Astrocyte (in vitro differentiated cells and primary cell): ENCODE results near the gene EGLN3. TPM values are rescaled to one million over a fixed set of nuclear protein-coding genes. Genes with fewer than 3 reads are reported as not detected.
A peak's percentile ranks its signal among the peaks of the same experiment; 100 is the strongest.

ENCODE experiments used
- DNase-seq: peaks from one replicate; pipeline ENCODE4 v3.0.0-alpha.2; 2010; ENCODE audit warnings: low read depth
- FAIRE-seq: peaks from 2 replicates; lab custom pipeline; 2011; peaks lifted over from hg19 to GRCh38; lab: Jason Lieb, UNC
- H2AFZ ChIP-seq: 2 replicates; pipeline ENCODE4 v1.6.0; 2012; ENCODE audit warnings: low read depth, low read length, inconsistent platforms
- H3K27ac ChIP-seq: 2 replicates; pipeline ENCODE4 v1.5.1; 2011; ENCODE audit warnings: low read depth, low read length, inconsistent platforms
- H3K27me3 ChIP-seq: 2 replicates; pipeline ENCODE4 v1.6.0; 2011; ENCODE audit warnings: low read length, inconsistent platforms; ENCODE audit not compliant: insufficient read depth
- H3K36me3 ChIP-seq: 2 replicates; pipeline ENCODE4 v1.5.1; 2011; ENCODE audit warnings: low read length, inconsistent platforms; ENCODE audit not compliant: insufficient read depth
- H3K4me1 ChIP-seq: 2 replicates; pipeline ENCODE4 v1.5.1; 2011; ENCODE audit warnings: low read length, inconsistent platforms; ENCODE audit not compliant: insufficient read depth
- H3K4me2 ChIP-seq: 2 replicates; pipeline ENCODE4 v1.6.0; 2012; ENCODE audit warnings: low read length, inconsistent platforms
- H3K4me3 ChIP-seq: 2 replicates; pipeline ENCODE4 v1.5.1; 2011; ENCODE audit warnings: low read depth, mild to moderate bottlenecking, low read length, inconsistent platforms; ENCODE audit not compliant: insufficient read depth
- H3K79me2 ChIP-seq: 2 replicates; pipeline ENCODE4 v1.6.0; 2012; ENCODE audit warnings: mild to moderate bottlenecking, low read length, inconsistent platforms; ENCODE audit not compliant: insufficient read depth
- H3K9ac ChIP-seq: 2 replicates; pipeline ENCODE4 v1.6.0; 2012; ENCODE audit warnings: mild to moderate bottlenecking, low read length, inconsistent platforms
- H3K9me3 ChIP-seq: 2 replicates; pipeline ENCODE4 v1.5.1; 2012; ENCODE audit warnings: low read depth, mild to moderate bottlenecking, low read length, inconsistent platforms; ENCODE audit not compliant: insufficient read depth
- H4K20me1 ChIP-seq: 2 replicates; pipeline ENCODE4 v1.6.0; 2012; ENCODE audit warnings: low read length, inconsistent platforms; ENCODE audit not compliant: insufficient read depth
- H3K27ac Mint-ChIP-seq: one replicate; pipeline ENCODE4 v1.8.0; 2021; ENCODE audit warnings: mild to moderate bottlenecking, mixed read lengths; ENCODE audit not compliant: unreplicated experiment
- H3K27me3 Mint-ChIP-seq: one replicate; pipeline ENCODE4 v1.8.0; 2021; ENCODE audit warnings: low read depth, mixed read lengths; ENCODE audit not compliant: unreplicated experiment
- H3K36me3 Mint-ChIP-seq: one replicate; pipeline ENCODE4 v1.8.0; 2021; ENCODE audit warnings: low read depth, mixed read lengths; ENCODE audit not compliant: unreplicated experiment
- H3K4me1 Mint-ChIP-seq: one replicate; pipeline ENCODE4 v1.8.0; 2021; ENCODE audit warnings: low read depth, mixed read lengths; ENCODE audit not compliant: unreplicated experiment
- H3K4me3 Mint-ChIP-seq: one replicate; pipeline ENCODE4 v1.8.0; 2021; ENCODE audit warnings: mild to moderate bottlenecking, moderate library complexity, mixed read lengths; ENCODE audit not compliant: unreplicated experiment
- H3K9me3 Mint-ChIP-seq: one replicate; pipeline ENCODE4 v1.8.0; 2021; ENCODE audit warnings: mild to moderate bottlenecking, mixed read lengths; ENCODE audit not compliant: unreplicated experiment
- CTCF ChIP-seq: IDR thresholded peaks from 2 replicates; pipeline ENCODE4 v1.5.1; 2011; ENCODE audit warnings: low read depth, mild to moderate bottlenecking, inconsistent platforms, low read length, moderate library complexity; ENCODE audit not compliant: insufficient read depth
- EZH2 ChIP-seq: IDR thresholded peaks from 2 replicates; pipeline ENCODE4 v1.6.1; 2012; ENCODE audit warnings: mild to moderate bottlenecking, low read length, inconsistent platforms; ENCODE audit not compliant: insufficient read depth
- total RNA-seq: library from RNA; stranded (reverse); gene quantifications from 2 replicates; pipeline ENCODE4 v1.2.1, GENCODE V29; 2021

Gene EGLN3
- total RNA-seq, 1 donor from 2014 or later: 13.3 TPM

GRCh38 chr14:33948145-33948868 lies 2.6 kb downstream of the EGLN3 start:
- Histone ChIP-seq H4K20me1 (peaks cover 4% of the 10 kb centered on the region), H3K4me1 (peaks cover 13% of the 10 kb centered on the region), H3K9ac (no peak overlapping the region), H3K4me2 (peak overlapping the region; percentile 96), H3K36me3 (no peaks in the 10 kb centered on the region), H3K9me3 (no peaks in the 10 kb centered on the region), H2AFZ (no peak overlapping the region), H3K27me3 (peaks cover 26% of the 10 kb centered on the region), H3K27ac (no peak overlapping the region), H3K79me2 (no peaks in the 10 kb centered on the region), H3K4me3 (no peak overlapping the region)
- DNase-seq (no peak), FAIRE-seq (no peak)
- Mint-ChIP-seq H3K27me3 (peaks cover 13% of the 10 kb centered on the region), H3K36me3 (peaks cover 4% of the 10 kb centered on the region), H3K9me3 (peaks cover 3% of the 10 kb centered on the region), H3K4me1 (peaks cover 10% of the 10 kb centered on the region), H3K4me3 (peak overlapping the region; percentile 88), H3K27ac (no peak overlapping the region)
- TF ChIP-seq EZH2: no peak
- no peak for TF ChIP-seq CTCF

- H3K9ac ChIP-seq: no peak overlapping the region
- H2AFZ ChIP-seq: no peak overlapping the region
- no peak overlapping the region for H3K4me2 ChIP-seq
- H3K36me3 ChIP-seq: no peaks in the 10 kb centered on the region
- DNase-seq: no peak
- peaks cover 13% of the 10 kb centered on the region for H3K4me1 Mint-ChIP-seq
- H3K4me3 Mint-ChIP-seq: peak overlapping the region; percentile 51
- H3K4me1 ChIP-seq: peaks cover 13% of the 10 kb centered on the region
- no peak overlapping the region for H3K27ac Mint-ChIP-seq
- peaks cover 25% of the 10 kb centered on the region for H3K27me3 ChIP-seq
- no peak for FAIRE-seq
- no peaks in the 10 kb centered on the region for H3K79me2 ChIP-seq
- TF ChIP-seq EZH2: no peak
- no peak for TF ChIP-seq CTCF
- H3K27me3 Mint-ChIP-seq: peaks cover 8% of the 10 kb centered on the region
- H3K9me3 ChIP-seq: no peaks in the 10 kb centered on the region
- H3K27ac ChIP-seq: no peak overlapping the region
- H3K9me3 Mint-ChIP-seq: no peaks in the 10 kb centered on the region
- H3K36me3 Mint-ChIP-seq: peaks cover 4% of the 10 kb centered on the region
- H4K20me1 ChIP-seq: peaks cover 4% of the 10 kb centered on the region
- no peak overlapping the region for H3K4me3 ChIP-seq
Measured at GRCh38 chr14:33946679-33947476, 4.0 kb downstream of the EGLN3 start.
